ENCODE data around the gene TRPV2.

The TRPV2 gene

GRCh38 chr17:16482253-16482652 lies 66.9 kb downstream of the TRPV2 start:
- TF ChIP-seq GATA3 (IDR thresholded peaks at IDR 0.05; ENCODE audit: low read depth, low read length) (no peak), GATA2 (IDR thresholded peaks at IDR 0.05; ENCODE audit: low read depth, low read length) (no peak)

- no peak for TF ChIP-seq GATA2 (IDR thresholded peaks at IDR 0.05; ENCODE audit: low read depth, low read length)
- no peak for TF ChIP-seq GATA3 (IDR thresholded peaks at IDR 0.05; ENCODE audit: low read depth, low read length)
Observed at GRCh38 chr17:16483021-16483645, 67.8 kb downstream of the TRPV2 start.

GRCh38 chr17:16484445-16485175 lies 69.2 kb downstream of the TRPV2 start:
- TF ChIP-seq GATA2 (IDR thresholded peaks at IDR 0.05; ENCODE audit: low read depth, low read length): no peak
- no peak for TF ChIP-seq GATA3 (IDR thresholded peaks at IDR 0.05; ENCODE audit: low read depth, low read length)
